ENCODE data around the gene CUL7. TPM values are rescaled to one million over a fixed set of nuclear protein-coding genes. Genes with fewer than 3 reads are reported as not detected.

Gene CUL7
- total and polyA plus RNA-seq, 8 donors: 22.0 to 54.3 (median 42.7) TPM

DNA sequence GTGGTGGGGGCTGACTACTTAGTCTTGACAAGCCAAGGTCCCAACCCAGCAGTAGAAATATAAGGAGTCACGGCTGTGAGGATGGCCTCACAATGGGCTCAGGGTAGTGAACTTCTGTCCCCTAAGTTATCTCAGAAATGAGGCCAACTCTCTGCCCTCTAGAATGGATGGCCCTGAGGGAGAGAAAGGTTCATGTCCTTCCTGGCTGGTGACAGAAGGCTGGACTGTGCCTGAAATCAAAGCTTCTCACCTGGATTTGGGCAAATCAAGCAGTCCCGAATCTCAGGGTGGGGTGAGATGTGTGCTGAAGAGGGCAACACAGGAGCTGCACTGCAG is 19.5 kb downstream of the CUL7 start:
- no peak overlapping the region for H3K4me3 ChIP-seq
- no peaks in the 10 kb centered on the region for H3K9me3 ChIP-seq
- no peaks in the 10 kb centered on the region for H3K4me1 ChIP-seq
- ATAC-seq (no peak), DNase-seq (no peak)
- intact Hi-C loops (cut with DNase I): no loop called here
- no peak for TF ChIP-seq CTCF (IDR thresholded peaks at IDR 0.05)
- H3K27me3 ChIP-seq: no peaks in the 10 kb centered on the region
- no peak overlapping the region for H3K27ac ChIP-seq
- peaks cover 0 to 100% of the 10 kb centered on the region in 2 donors for H3K36me3 ChIP-seq

- no peak for TF ChIP-seq CTCF (IDR thresholded peaks at IDR 0.05)
- H3K36me3 ChIP-seq: peaks cover 0 to 100% of the 10 kb centered on the region in 2 donors
- no peaks in the 10 kb centered on the region for H3K9me3 ChIP-seq
- DNase-seq: no peak
- no peak for ATAC-seq
- H3K27ac ChIP-seq: no peak overlapping the region
- no peak overlapping the region for H3K4me3 ChIP-seq
- no peaks in the 10 kb centered on the region for H3K27me3 ChIP-seq
- intact Hi-C loops (cut with DNase I): no loop called here
- H3K4me1 ChIP-seq: no peaks in the 10 kb centered on the region
These were observed 20.0 kb downstream of the CUL7 start for GRCh38 chr6:43033496-43034189.

GRCh38 chr6:43032326-43032725 is 21.3 kb downstream of the CUL7 start:
- no peak for DNase-seq
- no peak overlapping the region for H3K4me3 ChIP-seq
- peaks cover 0 to 99% of the 10 kb centered on the region in 2 donors for H3K36me3 ChIP-seq
- H3K27ac ChIP-seq: no peak overlapping the region
- H3K27me3 ChIP-seq: no peaks in the 10 kb centered on the region
- ATAC-seq: no peak
- intact Hi-C loops (cut with DNase I): no loop called here
- TF ChIP-seq CTCF (IDR thresholded peaks at IDR 0.05): no peak
- no peaks in the 10 kb centered on the region for H3K4me1 ChIP-seq
- no peaks in the 10 kb centered on the region for H3K9me3 ChIP-seq

GRCh38 chr6:43029120-43029519 is 24.5 kb downstream of the CUL7 start:
- no peak overlapping the region for H3K4me3 ChIP-seq
- no peak for ATAC-seq
- H3K36me3 ChIP-seq: peaks cover 0 to 99% of the 10 kb centered on the region in 2 donors

DNA sequence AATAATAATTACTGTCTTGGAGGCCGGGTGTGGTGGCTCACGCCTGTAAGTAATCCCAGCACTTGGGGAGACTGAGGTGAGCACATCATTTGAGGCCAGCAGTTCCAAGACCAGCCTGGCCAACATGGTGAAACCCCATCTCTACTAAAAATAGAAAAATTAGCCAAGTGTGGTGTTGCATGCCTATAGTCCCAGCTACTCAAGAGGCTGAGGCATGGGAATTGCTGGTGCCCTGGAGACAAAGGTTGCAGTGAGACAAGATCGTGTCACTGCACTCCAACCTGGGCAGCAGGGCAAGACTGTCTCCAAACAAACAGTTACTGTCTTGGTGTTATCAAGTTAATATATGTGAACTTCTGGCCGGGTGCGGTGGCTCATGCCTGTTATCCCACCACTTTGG is 27.3 kb downstream of the CUL7 start:
- no peaks in the 10 kb centered on the region for H3K9me3 ChIP-seq
- H3K36me3 ChIP-seq: peaks cover 0 to 74% of the 10 kb centered on the region in 2 donors
- intact Hi-C loops (cut with DNase I): no loop called here
- DNase-seq (no peak), ATAC-seq (no peak)
- H3K4me1 ChIP-seq: peaks cover 0 to 20% of the 10 kb centered on the region in 2 donors
- H3K4me3 ChIP-seq: no peak overlapping the region
- TF ChIP-seq CTCF (IDR thresholded peaks at IDR 0.05): no peak
- H3K27ac ChIP-seq: no peak overlapping the region
- H3K27me3 ChIP-seq: no peaks in the 10 kb centered on the region

More at GRCh38 chr6:43029120-43029519, 24.5 kb downstream of the CUL7 start:
- DNase-seq: no peak
- no peak for TF ChIP-seq CTCF (IDR thresholded peaks at IDR 0.05)
- Histone ChIP-seq H3K9me3 (no peaks in the 10 kb centered on the region), H3K27me3 (no peaks in the 10 kb centered on the region), H3K27ac (no peak overlapping the region), H3K4me1 (no peaks in the 10 kb centered on the region)
- intact Hi-C loops (cut with DNase I): no loop called here
